Psoas muscle (tissue), 8 donors: ENCODE results near the gene KRT71. TPM values are rescaled to one million over a fixed set of nuclear protein-coding genes. Genes with fewer than 3 reads are reported as not detected.
"Not testable (repeated sequence)": the region's sequence is repeated elsewhere in the genome, so short reads cannot be mapped to it uniquely, and the experiment has no call there.

Experiments used
- ATAC-seq, 4 donors: fragments of 200-7000 bp; cut with Tn5 transposase; one replicate each; pipeline ENCODE4 v1.9.1; 2020; ENCODE audit warnings: moderate library complexity in 3 of 4, mild to moderate bottlenecking in 2 of 4
- DNase-seq, 2 donors: peaks; one replicate each; pipeline ENCODE4 v3.0.0-alpha.2; 2020
- H3K27ac ChIP-seq: fragments of 200-600 bp; one replicate; pipeline ENCODE4 v1.8.0; 2022
- H3K27me3 ChIP-seq, 3 donors: fragments of 200-600 bp in 1 of 3; one replicate each; pipeline versions ENCODE4 v1.6.1 to v1.8.0; 2013 to 2022; ENCODE audit warnings: low read length in 2 of 3, mild to moderate bottlenecking in 2 of 3, moderate library complexity in 1 of 3; ENCODE audit not compliant: insufficient read depth in 3 of 3
- H3K36me3 ChIP-seq, 2 donors: fragments of 200-600 bp in 1 of 2; one replicate each; pipeline versions ENCODE4 v1.6.1 to v1.8.0; 2013 to 2022; ENCODE audit warnings: low read depth in 1 of 2, mild to moderate bottlenecking in 1 of 2, moderate library complexity in 1 of 2; ENCODE audit not compliant: insufficient read depth in 1 of 2
- H3K4me1 ChIP-seq: fragments of 200-600 bp; one replicate; pipeline ENCODE4 v1.8.0; 2022
- H3K4me3 ChIP-seq: fragments of 200-600 bp; one replicate; pipeline ENCODE4 v1.8.0; 2022; ENCODE audit warnings: mild to moderate bottlenecking
- H3K9me3 ChIP-seq: fragments of 200-600 bp; one replicate; pipeline ENCODE4 v1.8.0; 2022
- WGBS, 3 donors: extraction: QIAGEN DNeasy Blood & Tissue Kit; methylation state at CpG; one replicate each; pipeline versions ENCODE4 v1.1.6 to v1.1.7; 2013; 5-methylcytosine and 5-hydroxymethylcytosine counted together
- intact Hi-C, 2 donors: fragments of 100-400 bp; cut with DNase I; formaldehyde crosslinking; loops; one replicate each; pipeline versions ENCODE4 v1.11.0 to v1.14.2; 2022
- polyA plus RNA-seq, 3 donors: library from polyadenylated mRNA; stranded (reverse); fragments of 200-250 nt; gene quantifications; one replicate each; pipeline ENCODE4 v1.2.3, GENCODE V29; 2013
- total RNA-seq, 4 donors: library from RNA; stranded (reverse); fragmentation: NEBNext Ultra II Directional in 2 of 4; extraction: Animal tissue kit (Norgen Biotek cat#: 25700) in 2 of 4; gene quantifications; one replicate each; pipeline versions ENCODE4 v1.2.1 to v1.2.4, GENCODE V29; 2021 to 2023
- TF ChIP-seq, protein P1 (sequence below): fragments of 200-600 bp; IDR thresholded peaks from one replicate; pipeline ENCODE4 v1.8.0; 2022; ENCODE audit warnings: antibody characterized with exemption
- donor health status: healthy with polysubstance abuse.
- donor health status: DM: no; HTN: no; CAD: no; lungs with moderate emphysema.
- donor health status: Bipolar disorder and iron deficiency.
- donor health status: healthy.
- donor health status: DM: yes; HTN: yes; CAD: no.
- donor health status: DM: no; HTN: no; CAD: no.
- donor health status: DM: no; HTN: no; CAD: no.
- donor health status: DM: yes; HTN: yes; CAD: no.

KRT71 gene
- total and polyA plus RNA-seq, 7 donors, result not detected

DNA sequence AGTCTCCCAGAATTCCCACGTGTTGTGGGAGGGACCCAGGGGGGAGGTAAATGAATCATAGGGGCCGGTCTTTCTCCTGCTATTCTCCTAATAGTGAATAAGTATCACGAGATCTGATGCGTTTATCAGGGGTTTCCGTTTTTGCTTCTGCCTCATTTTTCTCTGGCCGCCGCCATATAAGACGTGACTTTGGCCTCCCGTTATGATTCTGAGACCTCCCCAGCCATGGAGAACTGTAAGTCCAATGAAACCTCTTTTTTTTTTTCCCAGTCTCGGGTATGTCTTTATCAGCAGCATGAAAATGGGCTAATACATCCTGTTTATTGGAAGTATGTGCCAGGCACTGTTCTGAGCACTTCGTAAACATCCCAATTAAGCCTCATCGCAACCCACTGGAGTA is 47.5 kb upstream of the KRT71 start:
- H3K36me3 ChIP-seq, result no peaks in the 10 kb centered on the region
- no peaks in the 10 kb centered on the region for H3K9me3 ChIP-seq
- H3K4me1 ChIP-seq, result no peaks in the 10 kb centered on the region
- DNase-seq (no peak), ATAC-seq (no peak)
- 81 to 88% (median 84%) methylated on average over 12 of the region's 12 CpGs for WGBS, 3 donors
- no peak overlapping the region for H3K4me3 ChIP-seq
- TF ChIP-seq, protein P1, sequence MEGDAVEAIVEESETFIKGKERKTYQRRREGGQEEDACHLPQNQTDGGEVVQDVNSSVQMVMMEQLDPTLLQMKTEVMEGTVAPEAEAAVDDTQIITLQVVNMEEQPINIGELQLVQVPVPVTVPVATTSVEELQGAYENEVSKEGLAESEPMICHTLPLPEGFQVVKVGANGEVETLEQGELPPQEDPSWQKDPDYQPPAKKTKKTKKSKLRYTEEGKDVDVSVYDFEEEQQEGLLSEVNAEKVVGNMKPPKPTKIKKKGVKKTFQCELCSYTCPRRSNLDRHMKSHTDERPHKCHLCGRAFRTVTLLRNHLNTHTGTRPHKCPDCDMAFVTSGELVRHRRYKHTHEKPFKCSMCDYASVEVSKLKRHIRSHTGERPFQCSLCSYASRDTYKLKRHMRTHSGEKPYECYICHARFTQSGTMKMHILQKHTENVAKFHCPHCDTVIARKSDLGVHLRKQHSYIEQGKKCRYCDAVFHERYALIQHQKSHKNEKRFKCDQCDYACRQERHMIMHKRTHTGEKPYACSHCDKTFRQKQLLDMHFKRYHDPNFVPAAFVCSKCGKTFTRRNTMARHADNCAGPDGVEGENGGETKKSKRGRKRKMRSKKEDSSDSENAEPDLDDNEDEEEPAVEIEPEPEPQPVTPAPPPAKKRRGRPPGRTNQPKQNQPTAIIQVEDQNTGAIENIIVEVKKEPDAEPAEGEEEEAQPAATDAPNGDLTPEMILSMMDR, result no peak
- no peak overlapping the region for H3K27ac ChIP-seq
- H3K27me3 ChIP-seq, result peaks cover 0 to 32% (median 8%) of the 10 kb centered on the region in 3 donors
- intact Hi-C loops, result no loop called here

DNA sequence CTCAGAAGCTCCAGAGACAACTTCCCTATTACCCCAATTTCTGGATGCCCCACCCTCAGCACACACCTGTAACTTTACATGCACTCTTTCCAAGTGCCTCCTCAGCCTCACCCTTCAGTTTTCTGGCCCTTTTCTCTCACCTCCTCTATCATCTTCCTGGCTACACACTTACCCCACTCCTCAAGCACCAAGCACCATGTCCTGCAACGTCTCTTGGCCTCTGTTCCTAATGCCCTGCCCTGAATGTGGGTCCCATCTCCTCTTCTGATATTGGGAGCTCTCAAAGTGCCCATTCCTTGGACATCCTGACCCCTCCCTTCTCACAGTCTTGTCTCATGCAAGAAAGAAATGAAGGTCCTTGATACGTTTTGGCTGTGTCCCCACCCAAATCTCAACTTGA is 47.1 kb upstream of the KRT71 start:
- DNase-seq (no peak), ATAC-seq (no peak)
- intact Hi-C loops, result no loop called here
- TF ChIP-seq, protein P1, result no peak
- no peaks in the 10 kb centered on the region for H3K4me1 ChIP-seq
- H3K27me3 ChIP-seq, result peaks cover 0 to 32% (median 8%) of the 10 kb centered on the region in 3 donors
- H3K36me3 ChIP-seq, result no peaks in the 10 kb centered on the region
- no peak overlapping the region for H3K4me3 ChIP-seq
- WGBS, 3 donors, result 49 to 67% (median 61%) methylated on average over 2 of the region's 2 CpGs
- no peak overlapping the region for H3K27ac ChIP-seq
- no peaks in the 10 kb centered on the region for H3K9me3 ChIP-seq

DNA sequence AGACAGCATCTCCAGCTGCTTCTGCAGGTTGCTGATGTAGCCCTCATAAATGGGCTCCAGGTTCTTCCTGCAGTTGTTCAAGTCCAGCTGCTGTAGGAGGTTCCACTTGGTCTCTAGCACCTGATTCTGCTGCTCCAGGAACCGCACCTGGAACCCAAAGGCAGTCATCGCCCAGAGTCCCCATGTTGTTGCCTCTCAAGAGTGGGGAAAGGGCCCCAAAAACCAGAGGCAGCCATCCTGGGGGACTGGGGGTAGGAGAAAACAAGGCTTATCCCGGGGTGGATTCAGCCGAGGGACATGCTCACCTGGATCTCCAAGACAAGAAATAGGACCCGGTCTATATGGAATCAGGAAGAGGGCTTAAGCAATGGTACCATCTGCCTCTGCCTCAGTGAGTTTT is 46.0 kb upstream of the KRT71 start:
- no peak overlapping the region for H3K27ac ChIP-seq
- 86 to 92% (median 89%) methylated on average over 5 of the region's 5 CpGs for WGBS, 3 donors
- intact Hi-C loops, result no loop called here
- TF ChIP-seq, protein P1, result no peak
- H3K9me3 ChIP-seq, result no peaks in the 10 kb centered on the region
- H3K27me3 ChIP-seq, result peaks cover 0 to 32% (median 8%) of the 10 kb centered on the region in 3 donors
- DNase-seq (no peak), ATAC-seq (no peak)
- no peaks in the 10 kb centered on the region for H3K4me1 ChIP-seq
- H3K36me3 ChIP-seq, result no peaks in the 10 kb centered on the region
- no peak overlapping the region for H3K4me3 ChIP-seq

DNA sequence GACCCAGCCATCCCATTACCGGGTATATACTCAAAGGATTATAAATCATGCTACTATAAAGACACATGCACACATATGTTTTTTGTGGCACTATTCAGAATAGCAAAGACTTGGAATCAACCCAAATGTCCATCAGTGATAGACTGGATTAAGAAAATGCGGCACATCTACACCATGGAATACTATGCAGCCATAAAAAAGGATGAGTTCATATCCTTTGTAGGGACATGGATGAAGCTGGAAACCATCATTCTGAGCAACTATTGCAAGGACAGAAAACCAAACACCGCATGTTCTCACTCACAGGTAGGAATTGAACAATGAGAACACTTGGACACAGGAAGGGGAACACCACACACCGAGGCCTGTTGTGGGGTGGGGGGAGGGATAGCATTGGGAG is 41.3 kb upstream of the KRT71 start:
- H3K27ac ChIP-seq, H3K4me3 ChIP-seq, H3K9me3 ChIP-seq, DNase-seq, intact Hi-C loops, H3K36me3 ChIP-seq, H3K27me3 ChIP-seq, ATAC-seq, H3K4me1 ChIP-seq: not testable (repeated sequence)
- 85 to 91% (median 90%) methylated on average over 4 of the region's 4 CpGs for WGBS, 3 donors

DNA sequence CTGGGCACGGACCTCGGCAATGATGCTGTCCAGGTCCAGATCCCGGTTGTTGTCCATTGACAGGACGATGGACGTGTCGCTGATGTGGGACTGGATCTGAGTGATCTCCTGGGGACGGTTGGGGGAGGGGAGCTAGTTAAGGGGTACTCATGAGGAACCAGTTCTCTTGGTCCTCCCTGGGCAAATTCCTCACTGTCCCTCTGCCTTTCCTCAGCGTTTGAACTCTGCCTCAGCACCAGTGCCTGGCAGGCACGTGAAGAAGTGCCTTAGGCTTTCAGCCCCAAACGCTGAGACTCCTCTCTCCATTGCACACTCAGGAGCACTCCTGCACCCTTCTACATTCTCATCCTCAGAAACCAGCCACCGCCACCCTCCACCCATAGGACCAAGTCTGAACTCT is 38.6 kb upstream of the KRT71 start:
- DNase-seq, result no peak
- TF ChIP-seq, protein P1, result no peak
- intact Hi-C loops, result no loop called here

More for the DNA sequence above, 38.6 kb upstream of the KRT71 start:
- ATAC-seq, result no peak
- no peaks in the 10 kb centered on the region for H3K4me1 ChIP-seq
- no peaks in the 10 kb centered on the region for H3K9me3 ChIP-seq
- H3K4me3 ChIP-seq, result no peak overlapping the region
- 89 to 90% (median 90%) methylated on average over 11 of the region's 11 CpGs for WGBS, 3 donors
- peaks cover 0 to 2% (median 1%) of the 10 kb centered on the region in 3 donors for H3K27me3 ChIP-seq
- H3K36me3 ChIP-seq, result no peaks in the 10 kb centered on the region
- no peak overlapping the region for H3K27ac ChIP-seq
